Keratinocyte (primary cell): Measurements from ENCODE around the gene ASB6. TPM values are rescaled to one million over a fixed set of nuclear protein-coding genes. Genes with fewer than 3 reads are reported as not detected.

Experiments
- DNase-seq: peaks from one replicate; pipeline ENCODE4 v3.0.0-alpha.2; 2011; ENCODE audit warnings: low read depth, missing footprints, low spot score
- FAIRE-seq: peaks from 2 replicates; lab custom pipeline; 2011; peaks lifted over from hg19 to GRCh38; lab: Jason Lieb, UNC
- H2AFZ ChIP-seq: 2 replicates; pipeline ENCODE4 v1.6.0; 2012; ENCODE audit warnings: low read length, control low read depth, inconsistent platforms; ENCODE audit not compliant: control insufficient read depth
- H3K27ac ChIP-seq: 2 replicates; pipeline ENCODE4 v1.5.1; 2011; ENCODE audit warnings: low read length; ENCODE audit not compliant: control insufficient read depth, insufficient read depth
- H3K27me3 ChIP-seq: 3 replicates; pipeline ENCODE4 v1.6.0; 2011; ENCODE audit warnings: low read length; ENCODE audit not compliant: control insufficient read depth, insufficient read depth; ENCODE audit errors: extremely low read depth
- H3K36me3 ChIP-seq, 2 experiments: 2 replicates in 1 of 2; 3 replicates in 1 of 2; pipeline ENCODE4 v1.5.1; 2011; ENCODE audit warnings: low read length in 2 of 2, mild to moderate bottlenecking in 1 of 2; ENCODE audit not compliant: control insufficient read depth in 2 of 2, insufficient read depth in 2 of 2; ENCODE audit errors: extremely low read depth in 1 of 2
- H3K4me1 ChIP-seq: 3 replicates; pipeline ENCODE4 v1.5.1; 2011; ENCODE audit warnings: low read length; ENCODE audit not compliant: control insufficient read depth, insufficient read depth; ENCODE audit errors: extremely low read depth
- H3K4me2 ChIP-seq: 3 replicates; pipeline ENCODE4 v1.6.0; 2011; ENCODE audit warnings: low read depth, low read length; ENCODE audit not compliant: control insufficient read depth, insufficient read depth; ENCODE audit errors: extremely low read depth
- H3K4me3 ChIP-seq, 3 experiments: fragments of 200-600 bp in 1 of 3; sonication (generic) in 1 of 3; 2 replicates in 2 of 3; 3 replicates in 1 of 3; pipeline ENCODE4 v1.5.1; 2011 to 2016; ENCODE audit warnings: low read length in 3 of 3, mild to moderate bottlenecking in 3 of 3, control low read depth in 2 of 3, inconsistent platforms in 1 of 3, low read depth in 1 of 3, mixed read lengths in 1 of 3, mixed run types in 1 of 3, moderate library complexity in 1 of 3; ENCODE audit not compliant: control insufficient read depth in 2 of 3, insufficient read depth in 2 of 3; ENCODE audit errors: extremely low read depth in 1 of 3
- H3K79me2 ChIP-seq: 2 replicates; pipeline ENCODE4 v1.6.0; 2012; ENCODE audit warnings: low read length; ENCODE audit not compliant: control insufficient read depth, insufficient read depth
- H3K9ac ChIP-seq: 3 replicates; pipeline ENCODE4 v1.6.0; 2011; ENCODE audit warnings: low read length; ENCODE audit not compliant: control insufficient read depth, insufficient read depth; ENCODE audit errors: extremely low read depth
- H3K9me1 ChIP-seq: 3 replicates; pipeline ENCODE4 v1.6.0; 2011; ENCODE audit warnings: low read length; ENCODE audit not compliant: control insufficient read depth, insufficient read depth; ENCODE audit errors: extremely low read depth
- H3K9me3 ChIP-seq: 2 replicates; pipeline ENCODE4 v1.5.1; 2012; ENCODE audit warnings: low read depth, low read length; ENCODE audit not compliant: control insufficient read depth
- H4K20me1 ChIP-seq: 3 replicates; pipeline ENCODE4 v1.6.0; 2011; ENCODE audit warnings: low read length; ENCODE audit not compliant: control insufficient read depth, insufficient read depth; ENCODE audit errors: extremely low read depth
- CTCF ChIP-seq, 3 experiments: IDR thresholded peaks in 1 of 3; conservative IDR thresholded peaks in 1 of 3; optimal IDR thresholded peaks in 1 of 3; 2 replicates in 2 of 3; 3 replicates in 1 of 3; pipeline versions ENCODE3 to v1.5.1; 2011; ENCODE audit warnings: low read length in 3 of 3, mild to moderate bottlenecking in 3 of 3, moderate library complexity in 2 of 3, control low read depth in 1 of 3, inconsistent platforms in 1 of 3; ENCODE audit not compliant: insufficient read depth in 2 of 3; ENCODE audit errors: extremely low read depth in 1 of 3
- EZH2 ChIP-seq: IDR thresholded peaks from one replicate; pipeline ENCODE4 v1.6.1; 2012; ENCODE audit warnings: inconsistent platforms, mild to moderate bottlenecking, low read length, moderate library complexity
- dilution Hi-C: fragments of 300-500 bp; cut with MboI; formaldehyde crosslinking; loops from one replicate; pipeline ENCODE4 v1.7.0; 2020; ENCODE audit warnings: low sequenced_read_pairs; ENCODE audit not compliant: extremely low pct_ligation_motif_present
- polyA plus RNA-seq, 5 experiments: library from polyadenylated mRNA; depleted of rRNA in 3 of 5; stranded (reverse) in 3 of 5; stranded (forward) in 1 of 5; unstranded in 1 of 5; fragments of >200 nt; gene quantifications; 1 replicate in 1 of 5; 2 replicates in 3 of 5; 3 replicates in 1 of 5; pipeline versions ENCODE4 v1.2.1 to v1.2.3, GENCODE V29; 2011 to 2012; ENCODE audit warnings: missing spikeins in 2 of 5, low read depth in 1 of 5, low replicate concordance in 1 of 5

ASB6 gene
- polyA plus RNA-seq, 1 donor (not counting 4 experiments of a cell fraction or from before 2014, with no cell fraction given) = 16.3 TPM

- H2AFZ ChIP-seq = peak overlapping the region; percentile 68
These were observed 2.4 kb upstream of the ASB6 start for GRCh38 chr9:129644365-129644764.

DNA sequence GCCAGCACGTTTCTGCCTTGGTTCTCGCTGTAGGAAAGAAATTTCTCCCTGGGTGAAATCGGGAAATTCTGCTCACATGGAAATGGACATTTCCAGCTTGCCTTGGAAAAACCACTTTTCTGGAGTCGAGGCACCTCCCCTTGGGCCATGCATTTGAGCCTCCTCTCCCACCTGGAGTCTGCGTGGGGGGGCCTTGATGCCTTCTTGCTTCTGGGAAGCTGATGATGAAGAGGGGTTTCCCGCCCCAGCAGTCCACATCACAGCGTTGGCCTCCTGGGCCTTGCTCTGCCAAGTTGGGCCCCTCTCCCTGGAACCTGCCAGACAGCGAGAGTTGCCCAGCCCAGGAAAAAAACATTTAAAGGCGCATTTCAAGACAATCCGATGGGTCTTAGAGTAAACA, 1.8 kb upstream of the ASB6 start:
- H3K4me3 ChIP-seq = no peak overlapping the region
- H3K36me3 ChIP-seq = peaks cover 9 to 13% of the 10 kb centered on the region in 2 experiments
- no peak overlapping the region for H3K27ac ChIP-seq
- peak overlapping the region; percentile 6 for H2AFZ ChIP-seq
- dilution Hi-C loops = no loop called here
- H3K9me3 ChIP-seq = no peaks in the 10 kb centered on the region
- no peak overlapping the region for H3K4me2 ChIP-seq
- peaks cover 30% of the 10 kb centered on the region for H3K4me1 ChIP-seq
- peaks cover 14% of the 10 kb centered on the region for H4K20me1 ChIP-seq
- FAIRE-seq (no peak), DNase-seq (no peak)
- no peaks in the 10 kb centered on the region for H3K27me3 ChIP-seq
- H3K9me1 ChIP-seq = no peaks in the 10 kb centered on the region
- no peak overlapping the region for H3K9ac ChIP-seq
- TF ChIP-seq CTCF (optimal IDR thresholded peaks at IDR 0.05 in 1 of 3, IDR thresholded peaks at IDR 0.05 in 1 of 3, conservative IDR thresholded peaks at IDR 0.05 in 1 of 3; ENCODE audit: extremely low read depth in 1 of 3, insufficient read depth in 2 of 3, low read length in 3 of 3) = no peak
- no peak for TF ChIP-seq EZH2
- H3K79me2 ChIP-seq = peaks cover 28% of the 10 kb centered on the region

More at GRCh38 chr9:129644365-129644764, 2.4 kb upstream of the ASB6 start:
- Histone ChIP-seq H3K9ac (no peak overlapping the region), H4K20me1 (peaks cover 14% of the 10 kb centered on the region), H3K27ac (no peak overlapping the region), H3K27me3 (no peaks in the 10 kb centered on the region), H3K36me3 (peaks cover 2 to 6% of the 10 kb centered on the region in 2 experiments), H3K4me3 (no peak overlapping the region), H3K4me2 (peak overlapping the region; percentile 45), H3K9me1 (no peaks in the 10 kb centered on the region), H3K79me2 (peaks cover 25% of the 10 kb centered on the region), H3K4me1 (peaks cover 30% of the 10 kb centered on the region), H3K9me3 (no peaks in the 10 kb centered on the region)
- peak; percentile 77 for FAIRE-seq
- dilution Hi-C loops = no loop called here
- DNase-seq = no peak
- TF ChIP-seq CTCF (optimal IDR thresholded peaks at IDR 0.05 in 1 of 3, IDR thresholded peaks at IDR 0.05 in 1 of 3, conservative IDR thresholded peaks at IDR 0.05 in 1 of 3; ENCODE audit: extremely low read depth in 1 of 3, insufficient read depth in 2 of 3, low read length in 3 of 3) = no peak
- TF ChIP-seq EZH2 = no peak
